GM21786 (cell line): ENCODE measurements around the gene TMEM88.
"Not testable (repeated sequence)": the region's sequence is repeated elsewhere in the genome, so short reads cannot be mapped to it uniquely, and the experiment has no call there.

Source experiments
- ATAC-seq: cut with Tn5 transposase; IDR thresholded peaks from one replicate; pipeline ENCODE4 v1.9.1; 2021; ENCODE audit not compliant: unreplicated experiment

TMEM88 gene

GRCh38 chr17:7856011-7856810 lies 1.3 kb downstream of the TMEM88 start:
- ATAC-seq, result no peak

GRCh38 chr17:7856811-7857712 lies 2.2 kb downstream of the TMEM88 start, which contains the start of gene NAA38:
TSS of gene NAA38 (minus strand) at chr17:7857559. CDS start at chr17:7857463, 96 bp downstream.
- ATAC-seq, result peak; percentile 79

GRCh38 chr17:7857713-7858521 lies 3.1 kb downstream of the TMEM88 start, which contains the start of gene CYB5D1:
TSS of gene CYB5D1 (plus strand) at chr17:7858003. CDS start at chr17:7858135, 132 bp downstream.
- ATAC-seq, result peak; percentile 16

- no peak for ATAC-seq
Observed at GRCh38 chr17:7858522-7858810, 3.6 kb downstream of the TMEM88 start.

GRCh38 chr17:7859028-7859427 lies 4.2 kb downstream of the TMEM88 start:
- ATAC-seq, result no peak

- ATAC-seq, result no peak
Observed at GRCh38 chr17:7862692-7863437, 8.0 kb downstream of the TMEM88 start.

- not testable (repeated sequence) for ATAC-seq
Observed at GRCh38 chr17:7864384-7864783, 9.5 kb downstream of the TMEM88 start.

GRCh38 chr17:7864995-7865650 lies 10.3 kb downstream of the TMEM88 start:
- no peak for ATAC-seq

GRCh38 chr17:7867881-7868329 lies 13.0 kb downstream of the TMEM88 start:
- no peak for ATAC-seq

- no peak for ATAC-seq
Observed at GRCh38 chr17:7873051-7873450, 18.2 kb downstream of the TMEM88 start.

- ATAC-seq, result no peak
Observed at GRCh38 chr17:7875804-7876370, 21.0 kb downstream of the TMEM88 start.

- ATAC-seq, result no peak
Observed at GRCh38 chr17:7878234-7878633, 23.4 kb downstream of the TMEM88 start.

- ATAC-seq, result no peak
Observed at GRCh38 chr17:7880076-7880868, 25.4 kb downstream of the TMEM88 start.

GRCh38 chr17:7881276-7882054 lies 26.6 kb downstream of the TMEM88 start:
- no peak for ATAC-seq

GRCh38 chr17:7882068-7882467 lies 27.2 kb downstream of the TMEM88 start:
- no peak for ATAC-seq

GRCh38 chr17:7882629-7883028 lies 27.8 kb downstream of the TMEM88 start:
- ATAC-seq, result no peak

GRCh38 chr17:7883781-7884386 lies 29.0 kb downstream of the TMEM88 start:
- no peak for ATAC-seq
